BJ (cell line): ENCODE results near the gene BRD4. TPM values are rescaled to one million over a fixed set of nuclear protein-coding genes. Genes with fewer than 3 reads are reported as not detected.

Source experiments
- CTCF ChIA-PET: fragments of 350-600 bp; formaldehyde crosslinking; extraction: SDS; loops from one replicate; lab custom pipeline; 2021; ENCODE audit warnings: antibody characterized with exemption, inconsistent platforms; lab: Yijun Ruan, JAX
- POLR2A ChIA-PET: fragments of 300-600 bp; sonication (Branson Sonifier 250); formaldehyde crosslinking; extraction: SDS; loops from one replicate; lab custom pipeline; 2021; ENCODE audit warnings: antibody characterized with exemption; lab: Charles Lee
- DNase-seq: peaks from one replicate; pipeline ENCODE4 v3.0.0-alpha.2; 2011; ENCODE audit warnings: low read depth
- H3K27me3 ChIP-seq: 2 replicates; pipeline ENCODE4 v1.6.0; 2011; ENCODE audit warnings: low read length; ENCODE audit not compliant: control insufficient read depth, insufficient read depth
- H3K36me3 ChIP-seq: 2 replicates; pipeline ENCODE4 v1.5.1; 2011; ENCODE audit warnings: low read length; ENCODE audit not compliant: control insufficient read depth, insufficient read depth
- H3K4me3 ChIP-seq: 2 replicates; pipeline ENCODE4 v1.5.1; 2011; ENCODE audit warnings: low read depth, mild to moderate bottlenecking, control low read depth, low read length
- polyA plus RNA-seq: library from polyadenylated mRNA; depleted of rRNA; stranded (reverse); fragments of >200 nt; gene quantifications from 2 replicates; pipeline ENCODE4 v1.2.3, GENCODE V29; 2011
- TF ChIP-seq, protein P1 (sequence below): IDR thresholded peaks from 2 replicates; pipeline ENCODE4 v1.5.1; 2011; ENCODE audit warnings: low read depth, mild to moderate bottlenecking, control low read depth, inconsistent platforms, low read length, moderate library complexity; ENCODE audit not compliant: insufficient read depth

Gene BRD4
- polyA plus RNA-seq, 1 experiment, result 9.5 TPM

- POLR2A ChIA-PET, result no interaction called here
- TF ChIP-seq, protein P1, sequence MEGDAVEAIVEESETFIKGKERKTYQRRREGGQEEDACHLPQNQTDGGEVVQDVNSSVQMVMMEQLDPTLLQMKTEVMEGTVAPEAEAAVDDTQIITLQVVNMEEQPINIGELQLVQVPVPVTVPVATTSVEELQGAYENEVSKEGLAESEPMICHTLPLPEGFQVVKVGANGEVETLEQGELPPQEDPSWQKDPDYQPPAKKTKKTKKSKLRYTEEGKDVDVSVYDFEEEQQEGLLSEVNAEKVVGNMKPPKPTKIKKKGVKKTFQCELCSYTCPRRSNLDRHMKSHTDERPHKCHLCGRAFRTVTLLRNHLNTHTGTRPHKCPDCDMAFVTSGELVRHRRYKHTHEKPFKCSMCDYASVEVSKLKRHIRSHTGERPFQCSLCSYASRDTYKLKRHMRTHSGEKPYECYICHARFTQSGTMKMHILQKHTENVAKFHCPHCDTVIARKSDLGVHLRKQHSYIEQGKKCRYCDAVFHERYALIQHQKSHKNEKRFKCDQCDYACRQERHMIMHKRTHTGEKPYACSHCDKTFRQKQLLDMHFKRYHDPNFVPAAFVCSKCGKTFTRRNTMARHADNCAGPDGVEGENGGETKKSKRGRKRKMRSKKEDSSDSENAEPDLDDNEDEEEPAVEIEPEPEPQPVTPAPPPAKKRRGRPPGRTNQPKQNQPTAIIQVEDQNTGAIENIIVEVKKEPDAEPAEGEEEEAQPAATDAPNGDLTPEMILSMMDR, result no peak
- H3K36me3 ChIP-seq, result peaks cover 1% of the 10 kb centered on the region; the same call in 1 of the 2 replicates
- H3K4me3 ChIP-seq, result no peak overlapping the region
- no peak for DNase-seq
- no peaks in the 10 kb centered on the region for H3K27me3 ChIP-seq
- CTCF ChIA-PET, result interaction anchor here (2.1 kb wide), 1 partner anchor 65 kb away, joined by 6 read pairs; no protein-coding TSS in a partner anchor
These were observed 4.0 kb downstream of the BRD4 start for GRCh38 chr19:15328312-15328711.

DNA sequence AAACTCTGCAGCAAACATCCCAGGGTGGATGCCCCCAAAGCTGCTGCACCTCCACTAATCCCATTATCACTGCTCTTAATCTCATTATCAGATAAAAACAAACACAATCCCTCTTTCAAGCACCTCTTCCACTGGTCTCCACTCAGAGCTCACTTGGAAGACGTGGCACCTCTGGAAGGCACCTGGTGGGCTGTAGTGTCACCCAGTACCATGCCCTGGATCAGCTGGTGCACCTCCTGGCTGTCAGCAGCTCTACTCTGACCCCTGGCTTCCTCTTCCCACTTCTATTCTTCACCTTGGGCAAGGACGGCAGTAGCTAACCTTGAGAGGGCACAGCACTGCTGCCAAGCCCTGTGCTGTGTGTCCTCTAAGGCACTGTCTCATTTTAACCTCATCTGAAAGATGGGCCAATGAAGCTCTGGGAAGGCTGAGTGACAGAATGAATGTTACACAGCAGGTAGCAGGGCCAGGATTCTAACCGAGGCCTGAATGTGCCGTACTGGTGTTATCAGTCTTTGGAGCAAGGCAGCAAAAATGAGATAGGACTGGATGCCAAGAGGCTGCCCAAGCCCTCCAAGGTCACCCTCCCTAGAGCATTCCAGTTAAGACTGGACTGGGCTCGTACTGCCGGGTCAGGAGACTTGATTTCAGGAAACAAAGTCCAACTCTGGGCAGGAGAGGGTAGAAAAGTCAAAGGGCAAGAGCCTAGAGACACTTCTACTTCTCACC, 7.4 kb downstream of the BRD4 start:
- no peak overlapping the region for H3K4me3 ChIP-seq
- ChIA-PET POLR2A (no interaction called here), CTCF (interaction anchor here (0.6 to 1.5 kb wide), 5 partner anchors 11 to 231 kb away, joined by 3 to 5 read pairs (median 4); no protein-coding TSS in a partner anchor)
- peaks cover 1% of the 10 kb centered on the region; the same call in 1 of the 2 replicates for H3K36me3 ChIP-seq
- DNase-seq, result no peak
- H3K27me3 ChIP-seq, result no peaks in the 10 kb centered on the region
- TF ChIP-seq, protein P1, result no peak

- DNase-seq, result no peak
These were observed 8.7 kb downstream of the BRD4 start for GRCh38 chr19:15323496-15324235.

GRCh38 chr19:15321739-15322138, 10.6 kb downstream of the BRD4 start:
- ChIA-PET CTCF (no interaction called here), POLR2A (no interaction called here)
- DNase-seq, result no peak
- Histone ChIP-seq H3K4me3 (no peak overlapping the region), H3K27me3 (no peaks in the 10 kb centered on the region), H3K36me3 (peaks cover 1% of the 10 kb centered on the region; the same call in 1 of the 2 replicates)
- TF ChIP-seq, protein P1, result no peak

More at GRCh38 chr19:15323496-15324235, 8.7 kb downstream of the BRD4 start:
- CTCF ChIA-PET, result interaction anchor here (1.2 kb wide), 1 partner anchor 64 kb away, joined by 4 read pairs; no protein-coding TSS in a partner anchor
- Histone ChIP-seq H3K36me3 (peaks cover 1% of the 10 kb centered on the region; the same call in 1 of the 2 replicates), H3K27me3 (no peaks in the 10 kb centered on the region), H3K4me3 (no peak overlapping the region)
- POLR2A ChIA-PET, result no interaction called here
- TF ChIP-seq, protein P1, result no peak

GRCh38 chr19:15320116-15320515, 12.2 kb downstream of the BRD4 start:
- Histone ChIP-seq H3K36me3 (peaks cover 1% of the 10 kb centered on the region; the same call in 1 of the 2 replicates), H3K27me3 (no peaks in the 10 kb centered on the region), H3K4me3 (no peak overlapping the region)
- TF ChIP-seq, protein P1, result no peak
- POLR2A ChIA-PET, result no interaction called here
- CTCF ChIA-PET, result interaction anchor here (0.9 to 1.0 kb wide), 2 partner anchors 21 to 129 kb away, joined by 3 to 5 read pairs; no protein-coding TSS in a partner anchor
- peak; percentile 74 for DNase-seq
